Measurements from ENCODE around the gene TMEM120A.

DNA sequence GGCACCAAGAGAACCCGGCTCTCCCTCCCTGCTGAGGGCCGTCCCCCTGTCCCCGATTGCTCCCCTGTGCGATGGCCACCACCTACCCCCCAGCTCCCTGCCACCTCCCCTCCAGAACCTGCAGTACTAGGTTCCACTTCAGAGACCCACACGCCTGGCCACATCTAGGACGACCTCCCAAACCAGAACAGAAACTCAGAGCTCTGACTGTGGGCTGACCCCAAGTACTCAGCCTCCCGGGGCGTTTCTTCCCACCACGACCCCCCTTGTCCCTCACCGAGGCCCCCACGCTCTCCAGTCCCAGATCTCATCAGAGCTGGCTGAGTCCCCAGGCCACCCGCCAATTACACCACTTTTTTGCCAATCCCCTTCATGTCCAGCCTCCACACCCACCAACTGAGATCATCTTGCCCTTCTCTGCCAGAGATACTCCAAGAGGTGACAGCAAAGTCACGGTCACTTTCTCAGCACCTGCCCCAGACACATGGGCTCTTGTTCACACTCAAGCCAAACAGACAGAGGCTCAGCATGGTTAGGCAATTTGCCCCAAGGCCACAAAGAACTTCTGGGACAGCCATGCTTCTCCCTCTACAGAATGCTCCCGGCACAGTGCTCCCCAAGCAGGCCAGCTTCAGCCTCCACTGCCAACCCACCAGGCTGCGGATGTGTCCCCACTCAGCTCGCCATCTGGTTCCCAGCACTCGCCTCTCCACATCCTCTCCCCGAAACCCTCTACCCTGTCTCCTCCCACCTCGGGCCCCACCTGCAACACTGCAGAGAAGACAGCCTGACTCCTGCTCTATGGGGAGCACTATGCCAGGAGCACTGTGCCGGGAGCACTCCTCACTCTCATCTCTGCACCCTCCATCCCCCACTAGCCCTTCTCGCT lies 4.7 kb downstream of the TMEM120A start:
- no peak for TF ChIP-seq CTCF (IDR thresholded peaks at IDR 0.05)
- no peak for TF ChIP-seq POLR2A (IDR thresholded peaks at IDR 0.05)
